SU-DHL-6 (cell line): Measurements from ENCODE around the gene RNF152.

Experiments used
- H2AFZ ChIP-seq: fragments of 200-600 bp; sonication (generic); 2 replicates; pipeline ENCODE4 v1.6.1; 2014; ENCODE audit warnings: low read depth, mild to moderate bottlenecking, moderate library complexity, mixed read lengths, antibody characterized with exemption, low read length; ENCODE audit not compliant: severe bottlenecking
- H3F3A ChIP-seq: fragments of 200-600 bp; shearing (Covaris generic); 2 replicates; pipeline ENCODE4 v1.6.0; 2016; ENCODE audit warnings: antibody characterized with exemption, mild to moderate bottlenecking; ENCODE audit not compliant: insufficient read depth
- H3K27ac ChIP-seq: fragments of 200-600 bp; sonication (generic); 2 replicates; pipeline ENCODE4 v1.5.1; 2016; ENCODE audit warnings: low read depth, mild to moderate bottlenecking, low read length, moderate library complexity, mixed read lengths
- H3K27me3 ChIP-seq: fragments of 200-600 bp; sonication (generic), shearing (Covaris generic); 2 replicates; pipeline ENCODE4 v1.6.0; 2014; ENCODE audit warnings: mild to moderate bottlenecking, low read length
- H3K36me3 ChIP-seq: fragments of 200-600 bp; sonication (generic); 2 replicates; pipeline ENCODE4 v1.6.1; 2014; ENCODE audit warnings: mild to moderate bottlenecking, low read length, mixed read lengths
- H3K4me2 ChIP-seq: fragments of 300-600, 200-600 bp; shearing (Covaris generic), sonication (generic); 2 replicates; pipeline ENCODE4 v1.6.0; 2014; ENCODE audit warnings: low read length, low read depth, mild to moderate bottlenecking; ENCODE audit not compliant: poor library complexity, severe bottlenecking
- H3K4me3 ChIP-seq: fragments of 200-600 bp; sonication (generic); 2 replicates; pipeline ENCODE4 v1.5.1; 2014; ENCODE audit warnings: antibody characterized with exemption, low read length, mild to moderate bottlenecking, mixed read lengths; ENCODE audit not compliant: insufficient read depth, poor library complexity, severe bottlenecking
- H3K79me2 ChIP-seq: fragments of 200-600 bp; sonication (generic); 2 replicates; pipeline ENCODE4 v1.6.1; 2014; ENCODE audit warnings: mild to moderate bottlenecking, low read length, moderate library complexity; ENCODE audit not compliant: insufficient read depth
- H3K9ac ChIP-seq: fragments of 200-600 bp; sonication (generic); 2 replicates; pipeline ENCODE4 v1.7.0; 2014; ENCODE audit warnings: mild to moderate bottlenecking, low read length
- H3K9me2 ChIP-seq: fragments of 200-600 bp; sonication (generic); replicated peaks from 2 replicates; pipeline ENCODE4 v1.6.1; 2014; ENCODE audit warnings: low read length; ENCODE audit not compliant: insufficient read depth
- H3K9me3 ChIP-seq: fragments of 200-600 bp; sonication (generic); 2 replicates; pipeline ENCODE4 v1.6.1; 2014; ENCODE audit warnings: low read length, mixed read lengths; ENCODE audit not compliant: insufficient read depth
- H4K20me1 ChIP-seq: fragments of 200-600 bp; sonication (generic); 2 replicates; pipeline ENCODE4 v1.6.1; 2014; ENCODE audit warnings: low read depth, mild to moderate bottlenecking, antibody characterized with exemption, low read length, moderate library complexity, mixed read lengths
- EZH2phosphoT487 ChIP-seq: fragments of 200-600 bp; sonication (generic), shearing (Covaris generic); conservative IDR thresholded peaks from 2 replicates; pipeline ENCODE4 v1.6.1; 2018; ENCODE audit warnings: mild to moderate bottlenecking, antibody characterized with exemption, low read length, moderate library complexity, mixed read lengths
- TF ChIP-seq, protein P1 (sequence below): fragments of 200-600 bp; sonication (generic); IDR thresholded peaks from one replicate; pipeline ENCODE4 v1.5.1; 2017; ENCODE audit warnings: antibody characterized with exemption, mild to moderate bottlenecking, low read length, moderate library complexity; ENCODE audit not compliant: insufficient read depth, poor library complexity, severe bottlenecking

RNF152 gene

DNA sequence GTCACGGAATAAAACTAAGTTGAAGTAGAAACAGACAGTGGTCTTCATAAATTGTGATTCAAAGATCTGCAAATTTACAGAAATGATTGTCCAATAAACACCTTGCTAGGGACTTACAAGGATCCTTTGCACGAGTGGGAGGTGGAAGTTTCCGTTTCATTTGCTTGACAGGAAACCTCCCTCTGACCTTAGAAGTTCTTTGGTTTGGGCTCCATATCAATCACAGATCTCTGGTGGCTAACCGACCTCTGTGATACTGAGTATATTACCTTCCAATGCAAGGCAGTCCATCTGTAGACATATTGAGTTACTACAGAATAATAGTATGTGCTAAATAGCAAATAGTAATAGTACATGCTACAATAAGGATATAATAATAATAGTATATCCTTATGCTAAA lies 33.7 kb upstream of the RNF152 start:
- no peaks in the 10 kb centered on the region for H3K79me2 ChIP-seq
- H3K4me3 ChIP-seq: no peak overlapping the region
- no peaks in the 10 kb centered on the region for H3F3A ChIP-seq
- no peak overlapping the region for H2AFZ ChIP-seq
- H3K9me2 ChIP-seq: no peaks in the 10 kb centered on the region
- no peaks in the 10 kb centered on the region for H4K20me1 ChIP-seq
- no peaks in the 10 kb centered on the region for H3K9me3 ChIP-seq
- H3K27me3 ChIP-seq: no peaks in the 10 kb centered on the region
- no peaks in the 10 kb centered on the region for H3K36me3 ChIP-seq
- no peak overlapping the region for H3K9ac ChIP-seq
- TF ChIP-seq, protein P1, sequence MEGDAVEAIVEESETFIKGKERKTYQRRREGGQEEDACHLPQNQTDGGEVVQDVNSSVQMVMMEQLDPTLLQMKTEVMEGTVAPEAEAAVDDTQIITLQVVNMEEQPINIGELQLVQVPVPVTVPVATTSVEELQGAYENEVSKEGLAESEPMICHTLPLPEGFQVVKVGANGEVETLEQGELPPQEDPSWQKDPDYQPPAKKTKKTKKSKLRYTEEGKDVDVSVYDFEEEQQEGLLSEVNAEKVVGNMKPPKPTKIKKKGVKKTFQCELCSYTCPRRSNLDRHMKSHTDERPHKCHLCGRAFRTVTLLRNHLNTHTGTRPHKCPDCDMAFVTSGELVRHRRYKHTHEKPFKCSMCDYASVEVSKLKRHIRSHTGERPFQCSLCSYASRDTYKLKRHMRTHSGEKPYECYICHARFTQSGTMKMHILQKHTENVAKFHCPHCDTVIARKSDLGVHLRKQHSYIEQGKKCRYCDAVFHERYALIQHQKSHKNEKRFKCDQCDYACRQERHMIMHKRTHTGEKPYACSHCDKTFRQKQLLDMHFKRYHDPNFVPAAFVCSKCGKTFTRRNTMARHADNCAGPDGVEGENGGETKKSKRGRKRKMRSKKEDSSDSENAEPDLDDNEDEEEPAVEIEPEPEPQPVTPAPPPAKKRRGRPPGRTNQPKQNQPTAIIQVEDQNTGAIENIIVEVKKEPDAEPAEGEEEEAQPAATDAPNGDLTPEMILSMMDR: no peak
- TF ChIP-seq EZH2phosphoT487: no peak
- H3K27ac ChIP-seq: no peak overlapping the region
- H3K4me2 ChIP-seq: no peak overlapping the region

DNA sequence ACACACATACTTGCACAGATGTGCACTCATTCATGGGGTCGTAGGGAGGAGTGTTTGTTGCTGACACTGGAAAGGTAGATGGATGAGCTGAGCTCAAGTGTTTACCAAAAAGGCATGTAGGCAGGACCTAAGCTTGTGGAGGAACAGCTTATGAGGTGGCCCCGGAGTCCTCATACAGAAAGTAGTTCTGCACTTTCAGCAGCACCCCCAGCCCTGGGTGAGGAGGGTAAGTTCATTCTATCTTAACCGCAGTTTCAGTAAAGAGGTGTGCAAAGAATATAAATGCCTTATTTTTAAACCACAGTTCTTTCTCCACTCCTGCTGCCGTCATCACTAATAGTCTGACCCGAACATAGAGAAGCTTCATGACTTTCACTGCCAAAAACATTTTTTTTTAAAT lies 31.7 kb upstream of the RNF152 start:
- H3K79me2 ChIP-seq: no peaks in the 10 kb centered on the region
- no peak overlapping the region for H3K4me3 ChIP-seq
- H3K9ac ChIP-seq: no peak overlapping the region
- H2AFZ ChIP-seq: no peak overlapping the region
- H3F3A ChIP-seq: no peaks in the 10 kb centered on the region
- H3K4me2 ChIP-seq: no peak overlapping the region
- no peak overlapping the region for H3K27ac ChIP-seq
- no peaks in the 10 kb centered on the region for H3K36me3 ChIP-seq
- no peaks in the 10 kb centered on the region for H3K27me3 ChIP-seq
- no peaks in the 10 kb centered on the region for H3K9me2 ChIP-seq
- no peaks in the 10 kb centered on the region for H3K9me3 ChIP-seq
- no peaks in the 10 kb centered on the region for H4K20me1 ChIP-seq
- TF ChIP-seq EZH2phosphoT487: no peak
- TF ChIP-seq, protein P1: no peak

DNA sequence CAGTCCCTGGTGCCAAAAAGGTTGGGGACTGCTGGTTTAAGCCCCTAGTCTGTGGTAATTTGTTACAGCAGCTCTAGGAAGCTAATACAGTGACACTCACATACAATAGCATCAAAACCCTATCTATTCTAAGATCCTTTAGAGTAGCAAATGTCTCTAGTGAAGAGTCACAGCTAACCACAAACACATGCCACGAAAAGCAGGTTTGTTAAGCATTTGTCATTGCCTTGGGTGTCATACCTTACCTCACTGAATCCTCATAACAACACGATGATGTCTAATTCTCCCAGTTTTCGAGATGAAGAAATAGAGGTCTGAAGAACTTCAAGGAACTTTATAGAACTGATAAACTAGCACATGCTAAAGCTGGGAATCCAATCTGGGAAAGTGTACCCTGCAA lies 29.6 kb upstream of the RNF152 start:
- no peaks in the 10 kb centered on the region for H4K20me1 ChIP-seq
- H3K9me3 ChIP-seq: no peaks in the 10 kb centered on the region
- no peak overlapping the region for H2AFZ ChIP-seq
- H3K4me3 ChIP-seq: no peak overlapping the region
- TF ChIP-seq, protein P1: no peak
- TF ChIP-seq EZH2phosphoT487: no peak
- no peak overlapping the region for H3K9ac ChIP-seq
- H3F3A ChIP-seq: no peaks in the 10 kb centered on the region
- H3K27ac ChIP-seq: no peak overlapping the region
- H3K27me3 ChIP-seq: no peaks in the 10 kb centered on the region
- no peaks in the 10 kb centered on the region for H3K36me3 ChIP-seq
- H3K9me2 ChIP-seq: no peaks in the 10 kb centered on the region
- no peak overlapping the region for H3K4me2 ChIP-seq
- no peaks in the 10 kb centered on the region for H3K79me2 ChIP-seq
